ENCODE data around the gene HBZ.

HBZ gene

DNA sequence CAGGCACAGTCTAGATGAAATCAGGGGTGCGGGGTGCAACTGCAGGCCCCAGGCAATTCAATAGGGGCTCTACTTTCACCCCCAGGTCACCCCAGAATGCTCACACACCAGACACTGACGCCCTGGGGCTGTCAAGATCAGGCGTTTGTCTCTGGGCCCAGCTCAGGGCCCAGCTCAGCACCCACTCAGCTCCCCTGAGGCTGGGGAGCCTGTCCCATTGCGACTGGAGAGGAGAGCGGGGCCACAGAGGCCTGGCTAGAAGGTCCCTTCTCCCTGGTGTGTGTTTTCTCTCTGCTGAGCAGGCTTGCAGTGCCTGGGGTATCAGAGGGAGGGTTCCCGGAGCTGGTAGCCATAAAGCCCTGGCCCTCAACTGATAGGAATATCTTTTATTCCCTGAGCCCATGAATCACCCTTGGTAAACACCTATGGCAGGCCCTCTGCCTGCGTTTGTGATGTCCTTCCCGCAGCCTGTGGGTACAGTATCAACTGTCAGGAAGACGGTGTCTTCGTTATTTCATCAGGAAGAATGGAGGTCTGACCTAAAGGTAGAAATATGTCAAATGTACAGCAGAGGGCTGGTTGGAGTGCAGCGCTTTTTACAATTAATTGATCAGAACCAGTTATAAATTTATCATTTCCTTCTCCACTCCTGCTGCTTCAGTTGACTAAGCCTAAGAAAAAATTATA lies 25.7 kb downstream of the HBZ start:
- TF ChIP-seq, protein P1, sequence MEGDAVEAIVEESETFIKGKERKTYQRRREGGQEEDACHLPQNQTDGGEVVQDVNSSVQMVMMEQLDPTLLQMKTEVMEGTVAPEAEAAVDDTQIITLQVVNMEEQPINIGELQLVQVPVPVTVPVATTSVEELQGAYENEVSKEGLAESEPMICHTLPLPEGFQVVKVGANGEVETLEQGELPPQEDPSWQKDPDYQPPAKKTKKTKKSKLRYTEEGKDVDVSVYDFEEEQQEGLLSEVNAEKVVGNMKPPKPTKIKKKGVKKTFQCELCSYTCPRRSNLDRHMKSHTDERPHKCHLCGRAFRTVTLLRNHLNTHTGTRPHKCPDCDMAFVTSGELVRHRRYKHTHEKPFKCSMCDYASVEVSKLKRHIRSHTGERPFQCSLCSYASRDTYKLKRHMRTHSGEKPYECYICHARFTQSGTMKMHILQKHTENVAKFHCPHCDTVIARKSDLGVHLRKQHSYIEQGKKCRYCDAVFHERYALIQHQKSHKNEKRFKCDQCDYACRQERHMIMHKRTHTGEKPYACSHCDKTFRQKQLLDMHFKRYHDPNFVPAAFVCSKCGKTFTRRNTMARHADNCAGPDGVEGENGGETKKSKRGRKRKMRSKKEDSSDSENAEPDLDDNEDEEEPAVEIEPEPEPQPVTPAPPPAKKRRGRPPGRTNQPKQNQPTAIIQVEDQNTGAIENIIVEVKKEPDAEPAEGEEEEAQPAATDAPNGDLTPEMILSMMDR (IDR thresholded peaks at IDR 0.05; ENCODE audit: control insufficient read depth, insufficient read depth, low read depth, low read length, missing control alignments): no peak
- no peak for DNase-seq (ENCODE audit: low read depth)
- no peak overlapping the region for H3K4me3 ChIP-seq (ENCODE audit: control insufficient read depth, low read depth, low read length)

DNA sequence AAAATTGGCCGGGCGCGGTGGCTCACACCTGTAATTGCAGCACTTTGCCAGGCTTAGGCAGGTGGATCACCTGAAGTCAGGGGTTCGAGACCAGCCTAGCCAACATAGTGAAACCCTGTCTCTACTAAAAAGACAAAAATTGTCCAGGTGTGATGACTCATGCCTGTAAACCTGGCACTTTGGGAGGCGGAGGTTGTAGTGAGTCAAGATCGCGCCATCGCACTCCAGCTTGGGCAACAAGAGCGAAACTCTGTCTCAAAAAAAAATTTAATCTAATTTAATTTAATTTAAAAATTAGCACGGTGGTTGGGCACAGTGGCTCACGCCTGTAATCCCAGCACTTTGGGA lies 26.2 kb downstream of the HBZ start:
- DNase-seq (ENCODE audit: low read depth): no peak
- H3K4me3 ChIP-seq (ENCODE audit: control insufficient read depth, low read depth, low read length): no peak overlapping the region
- TF ChIP-seq, protein P1 (IDR thresholded peaks at IDR 0.05; ENCODE audit: control insufficient read depth, insufficient read depth, low read depth, low read length, missing control alignments): no peak

DNA sequence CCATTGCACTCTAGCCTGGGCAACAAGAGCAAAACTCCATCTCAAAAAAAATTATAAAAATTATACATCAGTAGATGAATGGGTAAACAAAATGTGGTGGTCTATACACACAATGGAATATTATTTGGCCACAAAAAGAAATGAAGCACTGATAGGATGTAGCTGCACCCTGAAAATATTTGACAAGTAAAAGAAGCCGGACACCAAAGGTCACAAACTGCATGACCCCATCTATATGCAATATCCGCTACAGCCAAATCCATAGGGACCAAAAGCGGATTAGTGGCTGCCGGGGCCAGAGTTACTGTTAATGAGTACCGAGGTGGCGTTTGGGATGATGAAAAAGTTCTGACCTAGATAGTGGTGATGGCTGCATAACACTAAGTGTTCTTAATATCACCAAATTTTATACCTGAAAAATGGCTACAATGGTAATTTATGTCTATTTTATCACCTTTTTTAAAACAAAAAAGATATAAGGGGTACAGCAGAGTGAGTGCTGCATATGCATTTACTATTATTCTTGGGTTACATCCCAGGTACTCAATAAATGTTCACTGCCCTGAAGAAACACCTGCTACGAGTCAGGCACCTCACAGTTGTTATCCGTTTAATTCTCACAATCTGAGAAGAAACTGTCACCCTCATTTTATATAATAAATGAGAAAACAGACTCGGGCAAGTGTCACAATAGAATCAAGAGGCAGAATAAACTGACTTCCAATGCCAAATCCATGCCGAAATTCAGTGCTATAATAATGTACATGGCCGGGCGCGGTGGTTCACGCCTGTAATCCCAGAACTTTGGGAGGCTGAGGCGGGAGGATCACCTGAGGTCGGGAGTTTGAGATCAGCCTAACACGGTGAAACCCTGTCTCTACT lies 27.0 kb downstream of the HBZ start:
- no peak overlapping the region for H3K4me3 ChIP-seq (ENCODE audit: control insufficient read depth, low read depth, low read length)
- DNase-seq (ENCODE audit: low read depth): no peak

DNA sequence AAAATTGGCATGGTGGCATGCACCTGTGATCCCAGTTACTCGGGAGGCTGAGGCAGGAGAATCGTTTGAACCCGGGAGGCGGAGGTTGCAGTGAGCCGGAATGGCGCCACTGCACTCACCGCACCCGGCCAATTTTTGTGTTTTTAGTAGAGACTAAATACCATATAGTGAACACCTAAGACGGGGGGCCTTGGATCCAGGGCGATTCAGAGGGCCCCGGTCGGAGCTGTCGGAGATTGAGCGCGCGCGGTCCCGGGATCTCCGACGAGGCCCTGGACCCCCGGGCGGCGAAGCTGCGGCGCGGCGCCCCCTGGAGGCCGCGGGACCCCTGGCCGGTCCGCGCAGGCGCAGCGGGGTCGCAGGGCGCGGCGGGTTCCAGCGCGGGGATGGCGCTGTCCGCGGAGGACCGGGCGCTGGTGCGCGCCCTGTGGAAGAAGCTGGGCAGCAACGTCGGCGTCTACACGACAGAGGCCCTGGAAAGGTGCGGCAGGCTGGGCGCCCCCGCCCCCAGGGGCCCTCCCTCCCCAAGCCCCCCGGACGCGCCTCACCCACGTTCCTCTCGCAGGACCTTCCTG lies 27.7 kb downstream of the HBZ start, which contains the start of gene HBQ1:
HBQ1 (plus strand) TSS at position 359 of the 575 bp plus-strand sequence; CDS start at position 387, 28 bp downstream.
- H3K4me3 ChIP-seq (ENCODE audit: control insufficient read depth, low read depth, low read length): peak within 1 kb of the TSS; percentile 23
- no peak for DNase-seq (ENCODE audit: low read depth)
- TF ChIP-seq, protein P1 (IDR thresholded peaks at IDR 0.05; ENCODE audit: control insufficient read depth, insufficient read depth, low read depth, low read length, missing control alignments): no peak

More for the DNA sequence above, 27.0 kb downstream of the HBZ start:
- TF ChIP-seq, protein P1 (IDR thresholded peaks at IDR 0.05; ENCODE audit: control insufficient read depth, insufficient read depth, low read depth, low read length, missing control alignments): no peak

DNA sequence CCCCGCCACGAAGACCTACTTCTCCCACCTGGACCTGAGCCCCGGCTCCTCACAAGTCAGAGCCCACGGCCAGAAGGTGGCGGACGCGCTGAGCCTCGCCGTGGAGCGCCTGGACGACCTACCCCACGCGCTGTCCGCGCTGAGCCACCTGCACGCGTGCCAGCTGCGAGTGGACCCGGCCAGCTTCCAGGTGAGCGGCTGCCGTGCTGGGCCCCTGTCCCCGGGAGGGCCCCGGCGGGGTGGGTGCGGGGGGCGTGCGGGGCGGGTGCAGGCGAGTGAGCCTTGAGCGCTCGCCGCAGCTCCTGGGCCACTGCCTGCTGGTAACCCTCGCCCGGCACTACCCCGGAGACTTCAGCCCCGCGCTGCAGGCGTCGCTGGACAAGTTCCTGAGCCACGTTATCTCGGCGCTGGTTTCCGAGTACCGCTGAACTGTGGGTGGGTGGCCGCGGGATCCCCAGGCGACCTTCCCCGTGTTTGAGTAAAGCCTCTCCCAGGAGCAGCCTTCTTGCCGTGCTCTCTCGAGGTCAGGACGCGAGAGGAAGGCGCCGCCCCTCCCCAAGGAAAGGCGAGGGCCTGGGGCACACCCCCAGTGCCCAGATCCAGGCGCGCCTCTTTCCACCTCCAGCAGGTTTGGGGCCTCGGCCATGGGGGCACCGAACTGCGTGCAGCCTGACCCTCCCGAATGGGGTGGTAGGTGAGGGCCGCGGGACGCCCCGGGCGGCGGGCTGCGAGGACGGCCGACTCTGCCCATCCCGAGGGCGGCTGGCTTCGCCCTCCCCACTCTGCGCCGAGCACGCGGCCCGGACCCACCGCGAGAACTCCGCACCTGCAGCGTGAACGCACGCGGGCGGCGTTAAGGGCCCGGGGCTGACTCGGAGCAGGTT lies 28.5 kb downstream of the HBZ start:
- H3K4me3 ChIP-seq (ENCODE audit: control insufficient read depth, low read depth, low read length): peak overlapping the region; percentile 23
- TF ChIP-seq, protein P1 (IDR thresholded peaks at IDR 0.05; ENCODE audit: control insufficient read depth, insufficient read depth, low read depth, low read length, missing control alignments): peak; percentile 6
- no peak for DNase-seq (ENCODE audit: low read depth)

DNA sequence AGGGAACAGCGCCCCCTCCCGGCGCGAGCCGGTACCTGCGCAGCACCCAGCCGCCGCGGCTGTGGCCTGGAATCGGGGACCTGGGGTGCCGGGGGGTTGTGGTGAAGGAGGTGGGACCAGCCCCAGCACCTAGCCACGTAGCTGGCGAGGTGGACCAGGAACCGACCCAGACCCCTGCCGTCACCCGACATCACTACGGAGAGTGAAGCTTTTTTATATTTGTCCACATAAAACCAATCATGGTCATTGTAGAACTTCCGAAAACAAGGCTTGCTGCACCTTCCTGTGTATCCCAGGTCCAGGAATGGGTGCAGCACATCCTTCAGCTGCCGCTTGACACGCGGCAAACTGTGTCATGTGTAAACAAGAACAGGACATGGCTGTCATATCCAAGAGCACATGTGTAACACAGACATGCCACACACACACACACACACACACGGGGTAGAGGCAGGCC lies 29.1 kb downstream of the HBZ start:
- no peak overlapping the region; the same call in 1 of the 2 replicates for H3K4me3 ChIP-seq (ENCODE audit: control insufficient read depth, low read depth, low read length)

More for the DNA sequence above, 29.1 kb downstream of the HBZ start:
- TF ChIP-seq, protein P1 (IDR thresholded peaks at IDR 0.05; ENCODE audit: control insufficient read depth, insufficient read depth, low read depth, low read length, missing control alignments): peak; percentile 89
- no peak for DNase-seq (ENCODE audit: low read depth)

All from AG09309 (cell line).